ENCODE measurements around the gene EPAS1.

EPAS1 gene

DNA sequence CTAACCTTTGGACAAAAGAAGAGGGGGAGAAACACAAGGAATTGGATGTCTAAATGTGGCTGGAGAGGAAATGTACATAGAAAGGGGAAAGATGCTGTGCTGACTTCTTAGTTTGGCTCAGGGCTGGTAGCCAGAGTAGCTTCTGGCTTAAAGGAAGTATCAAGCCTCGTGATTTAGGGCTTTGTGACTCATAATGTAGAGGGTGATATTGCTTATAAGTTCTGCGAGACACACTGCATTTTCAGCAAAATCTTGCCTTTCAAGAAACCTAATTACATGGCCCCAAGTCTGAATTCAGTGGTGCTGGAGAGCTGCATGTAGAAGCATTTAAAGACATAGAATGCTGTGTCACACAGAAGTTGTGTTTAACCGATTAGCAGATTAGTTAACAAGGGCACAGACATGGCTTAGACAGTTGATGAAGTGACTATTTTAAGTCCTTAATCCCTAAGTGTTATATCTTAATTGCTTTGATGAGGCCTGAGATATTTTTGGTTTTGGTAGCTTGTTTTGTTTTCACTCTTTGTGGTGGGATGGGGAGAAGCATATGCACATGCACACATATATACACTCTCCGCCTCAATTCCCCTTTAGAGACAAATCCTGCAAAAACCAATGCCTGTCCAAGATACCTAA lies 66.4 kb downstream of the EPAS1 start:
- no peaks in the 10 kb centered on the region for H3K36me3 ChIP-seq (ENCODE audit: insufficient read depth, low read length)
- no peak overlapping the region for H3K4me3 ChIP-seq (ENCODE audit: low read length)
- H3K27me3 ChIP-seq (ENCODE audit: insufficient read depth, low read length), result no peaks in the 10 kb centered on the region
- H2AFZ ChIP-seq (ENCODE audit: low read depth, low read length), result no peak overlapping the region
- H3K9me3 ChIP-seq (ENCODE audit: low read length), result no peaks in the 10 kb centered on the region
- no peaks in the 10 kb centered on the region for H3K4me1 ChIP-seq (ENCODE audit: insufficient read depth, low read length)

DNA sequence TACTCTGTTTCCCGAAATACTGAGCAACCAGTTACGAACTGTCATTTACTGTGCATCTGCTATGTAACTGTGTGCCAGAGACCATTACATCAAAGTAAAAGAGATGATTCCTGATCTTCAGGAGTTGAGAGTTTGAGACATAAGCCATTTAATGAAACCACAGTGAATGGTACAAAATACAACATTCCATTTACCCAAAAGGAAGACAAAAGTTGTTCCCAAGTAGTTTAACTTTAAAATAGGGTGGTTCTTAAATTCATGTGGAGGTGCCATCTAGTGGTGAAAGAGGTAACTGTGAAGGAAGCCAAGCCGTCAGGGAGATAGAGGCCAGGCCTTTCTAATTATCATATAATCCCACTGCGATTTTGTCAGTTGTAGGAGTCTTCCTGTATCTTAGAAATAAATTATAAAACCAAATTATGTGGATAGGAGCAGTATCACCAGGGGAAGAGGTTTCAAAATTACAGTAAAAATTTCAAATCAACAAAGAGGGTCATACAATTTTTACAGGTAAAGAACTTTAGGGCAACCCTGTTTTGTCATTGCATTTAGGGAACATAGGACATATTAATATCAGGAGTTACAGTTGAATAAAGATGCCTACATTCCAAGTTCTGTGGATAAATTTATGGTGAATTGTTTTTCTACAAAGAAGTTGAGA lies 67.7 kb downstream of the EPAS1 start:
- Histone ChIP-seq H3K4me1 (ENCODE audit: insufficient read depth, low read length) (no peaks in the 10 kb centered on the region), H3K4me3 (ENCODE audit: low read length) (no peak overlapping the region), H3K36me3 (ENCODE audit: insufficient read depth, low read length) (no peaks in the 10 kb centered on the region), H3K9me3 (ENCODE audit: low read length) (no peaks in the 10 kb centered on the region), H3K27me3 (ENCODE audit: insufficient read depth, low read length) (no peaks in the 10 kb centered on the region), H2AFZ (ENCODE audit: low read depth, low read length) (no peak overlapping the region)

DNA sequence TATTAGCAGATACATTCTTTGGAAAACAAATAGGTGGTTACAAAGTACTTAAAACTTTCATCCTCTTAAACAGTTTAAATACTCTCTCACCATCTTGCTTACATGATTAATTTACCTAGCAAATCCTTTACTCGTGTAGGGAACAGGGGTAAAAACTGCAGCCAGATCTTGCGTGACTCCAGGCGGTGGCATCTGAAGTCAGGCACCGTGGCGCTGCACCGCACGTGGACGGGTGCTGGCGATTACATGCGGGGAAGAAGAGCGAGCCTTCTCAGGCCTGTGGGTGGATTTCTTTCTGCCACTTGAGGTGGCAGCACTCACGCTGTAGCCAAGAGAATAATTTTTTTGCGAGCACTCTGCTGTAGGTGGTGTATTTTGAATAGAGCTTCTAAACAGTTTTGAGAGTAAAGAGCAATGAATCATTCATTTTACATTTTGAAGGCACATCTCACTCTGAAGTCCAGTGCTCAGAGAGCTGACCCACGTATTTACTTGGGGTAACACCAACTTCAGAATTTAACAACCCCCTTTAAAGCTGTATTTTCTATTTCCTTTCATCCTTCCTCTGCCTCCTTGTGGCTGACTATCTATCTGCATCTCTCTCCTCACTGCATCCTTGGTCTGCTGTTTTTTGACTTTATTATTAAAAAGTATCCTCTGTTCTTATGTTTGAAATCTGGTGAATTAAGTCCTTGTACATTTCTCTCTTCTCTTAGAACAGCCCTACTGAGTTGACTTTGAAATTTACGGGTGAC lies 68.9 kb downstream of the EPAS1 start:
- Histone ChIP-seq H2AFZ (ENCODE audit: low read depth, low read length) (no peak overlapping the region), H3K9me3 (ENCODE audit: low read length) (no peaks in the 10 kb centered on the region), H3K4me3 (ENCODE audit: low read length) (no peak overlapping the region), H3K36me3 (ENCODE audit: insufficient read depth, low read length) (no peaks in the 10 kb centered on the region), H3K4me1 (ENCODE audit: insufficient read depth, low read length) (no peaks in the 10 kb centered on the region), H3K27me3 (ENCODE audit: insufficient read depth, low read length) (no peaks in the 10 kb centered on the region)

DNA sequence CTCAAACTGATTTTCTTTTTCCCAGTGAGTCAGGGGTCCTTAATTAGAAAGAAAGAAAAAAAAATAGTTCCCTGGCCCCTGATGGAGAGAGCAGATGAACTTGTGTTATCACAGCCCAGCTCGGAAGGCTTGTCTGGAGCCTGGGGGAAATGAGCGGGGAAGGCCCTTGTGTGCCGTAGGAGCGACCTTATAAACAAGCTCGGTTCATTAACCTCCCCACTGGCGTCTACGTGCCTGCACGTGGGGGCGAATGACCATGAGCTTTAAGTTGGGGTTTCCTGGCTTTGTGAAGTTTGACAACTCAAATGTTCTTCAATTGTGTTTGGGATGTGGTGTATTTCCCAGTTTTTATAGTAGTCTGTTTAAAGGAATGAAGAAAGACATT lies 69.5 kb downstream of the EPAS1 start:
- H3K9me3 ChIP-seq (ENCODE audit: low read length), result no peaks in the 10 kb centered on the region
- H3K4me1 ChIP-seq (ENCODE audit: insufficient read depth, low read length), result no peaks in the 10 kb centered on the region
- no peak overlapping the region for H2AFZ ChIP-seq (ENCODE audit: low read depth, low read length)
- no peak overlapping the region for H3K4me3 ChIP-seq (ENCODE audit: low read length)
- H3K27me3 ChIP-seq (ENCODE audit: insufficient read depth, low read length), result no peaks in the 10 kb centered on the region
- no peaks in the 10 kb centered on the region for H3K36me3 ChIP-seq (ENCODE audit: insufficient read depth, low read length)

DNA sequence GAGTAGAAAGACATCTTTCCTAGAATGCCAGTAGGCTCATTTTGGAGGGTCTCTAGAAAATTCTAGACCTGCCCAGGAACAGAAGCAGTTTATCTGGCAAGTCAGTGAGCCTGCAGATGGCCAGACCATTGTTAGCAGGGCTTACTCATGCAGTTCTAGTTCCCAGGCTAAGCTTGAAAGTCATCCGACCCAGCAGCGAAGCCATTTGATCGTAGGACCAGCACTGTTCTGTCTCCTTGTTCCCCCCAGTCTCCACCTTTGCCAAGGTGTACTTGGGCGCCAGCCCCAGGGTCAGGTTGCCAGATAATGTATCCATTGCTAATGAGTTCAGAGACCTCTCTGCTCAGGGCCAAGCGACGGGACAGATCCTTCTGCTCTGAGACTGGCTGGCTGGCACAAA lies 70.1 kb downstream of the EPAS1 start:
- Histone ChIP-seq H2AFZ (ENCODE audit: low read depth, low read length) (no peak overlapping the region), H3K9me3 (ENCODE audit: low read length) (no peaks in the 10 kb centered on the region), H3K4me3 (ENCODE audit: low read length) (no peak overlapping the region), H3K4me1 (ENCODE audit: insufficient read depth, low read length) (no peaks in the 10 kb centered on the region), H3K27me3 (ENCODE audit: insufficient read depth, low read length) (no peaks in the 10 kb centered on the region), H3K36me3 (ENCODE audit: insufficient read depth, low read length) (no peaks in the 10 kb centered on the region)

DNA sequence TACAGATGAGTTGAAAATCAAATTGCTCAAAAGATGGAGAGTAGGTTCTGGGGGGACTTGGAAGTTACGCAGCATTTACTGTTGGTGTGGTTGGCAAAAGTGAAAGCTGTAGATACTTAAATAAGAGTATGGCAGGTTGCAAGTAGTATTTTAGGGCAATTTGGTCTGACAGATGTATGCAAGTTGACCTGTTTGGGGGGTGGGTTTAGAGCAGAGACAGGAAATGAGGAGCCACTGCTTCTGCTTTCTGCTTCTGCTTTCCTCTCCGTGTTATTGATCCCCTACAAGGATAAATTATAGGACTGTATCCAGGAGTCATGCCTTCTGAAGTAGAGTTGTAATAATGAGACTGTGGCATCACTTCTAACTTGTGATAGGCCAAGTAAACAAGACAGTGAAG lies 71.2 kb downstream of the EPAS1 start:
- H2AFZ ChIP-seq (ENCODE audit: low read depth, low read length), result no peak overlapping the region
- no peaks in the 10 kb centered on the region for H3K27me3 ChIP-seq (ENCODE audit: insufficient read depth, low read length)
- no peaks in the 10 kb centered on the region for H3K9me3 ChIP-seq (ENCODE audit: low read length)
- no peaks in the 10 kb centered on the region for H3K4me1 ChIP-seq (ENCODE audit: insufficient read depth, low read length)
- H3K36me3 ChIP-seq (ENCODE audit: insufficient read depth, low read length), result no peaks in the 10 kb centered on the region
- no peak overlapping the region for H3K4me3 ChIP-seq (ENCODE audit: low read length)

DNA sequence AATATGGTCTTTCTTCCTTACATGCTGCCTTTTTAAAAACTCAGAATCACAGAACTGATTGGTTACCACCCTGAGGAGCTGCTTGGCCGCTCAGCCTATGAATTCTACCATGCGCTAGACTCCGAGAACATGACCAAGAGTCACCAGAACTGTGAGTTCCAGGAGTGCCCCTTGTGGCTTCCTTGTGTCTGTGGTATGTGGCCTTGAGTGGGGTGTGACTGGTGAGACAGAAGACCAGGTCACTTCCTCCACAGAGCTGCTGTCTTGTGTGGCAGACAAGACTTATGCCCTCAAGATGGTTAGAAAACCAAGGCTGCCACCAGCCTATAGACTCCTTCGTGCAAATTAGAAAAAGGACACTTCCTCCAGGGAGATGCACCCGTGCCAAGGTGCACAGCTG lies 72.6 kb downstream of the EPAS1 start:
- Histone ChIP-seq H3K36me3 (ENCODE audit: insufficient read depth, low read length) (no peaks in the 10 kb centered on the region), H3K4me1 (ENCODE audit: insufficient read depth, low read length) (no peaks in the 10 kb centered on the region), H3K4me3 (ENCODE audit: low read length) (no peak overlapping the region), H3K9me3 (ENCODE audit: low read length) (no peaks in the 10 kb centered on the region), H2AFZ (ENCODE audit: low read depth, low read length) (no peak overlapping the region), H3K27me3 (ENCODE audit: insufficient read depth, low read length) (no peaks in the 10 kb centered on the region)

DNA sequence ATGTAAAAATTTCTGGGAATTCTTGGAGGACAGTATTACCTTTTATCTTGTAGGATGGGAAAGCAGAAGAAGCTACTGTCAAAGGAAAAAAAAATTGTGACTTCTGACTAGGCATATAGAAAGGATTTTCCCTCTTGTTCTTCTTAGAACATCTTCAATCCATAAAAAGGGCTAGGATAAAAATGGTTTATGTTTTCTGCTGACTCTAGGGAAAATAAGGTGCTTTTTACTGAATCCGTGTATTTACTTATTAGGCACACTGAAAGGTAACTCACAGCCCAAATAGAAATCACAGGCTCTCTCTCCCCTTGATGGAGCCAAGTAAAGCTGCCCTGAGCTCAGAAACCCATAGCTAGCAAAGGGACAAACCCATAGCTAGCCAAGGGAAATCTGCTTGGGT lies 74.6 kb downstream of the EPAS1 start:
- H3K4me1 ChIP-seq (ENCODE audit: insufficient read depth, low read length), result no peaks in the 10 kb centered on the region
- no peaks in the 10 kb centered on the region for H3K9me3 ChIP-seq (ENCODE audit: low read length)
- no peaks in the 10 kb centered on the region for H3K27me3 ChIP-seq (ENCODE audit: insufficient read depth, low read length)
- no peak overlapping the region for H2AFZ ChIP-seq (ENCODE audit: low read depth, low read length)
- no peak overlapping the region for H3K4me3 ChIP-seq (ENCODE audit: low read length)
- no peaks in the 10 kb centered on the region for H3K36me3 ChIP-seq (ENCODE audit: insufficient read depth, low read length)

DNA sequence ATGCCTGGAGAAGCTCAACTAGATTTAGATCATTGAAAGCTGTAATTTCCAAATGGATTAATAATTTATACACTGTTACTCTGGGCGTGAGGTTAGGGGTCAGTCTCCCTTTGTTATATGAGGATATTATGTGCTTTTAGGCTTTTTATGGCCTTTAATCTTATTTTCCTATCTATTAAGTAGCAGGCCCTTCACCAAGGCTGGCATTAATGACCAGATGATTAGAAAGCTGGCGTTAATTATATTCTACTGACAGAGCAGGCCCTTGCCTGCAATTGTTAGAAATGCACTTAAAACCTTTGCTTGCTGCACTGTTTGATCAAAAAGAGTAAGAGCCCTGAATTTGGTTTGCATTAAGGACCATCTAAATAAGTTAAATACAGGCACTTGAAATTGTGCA lies 75.3 kb downstream of the EPAS1 start:
- Histone ChIP-seq H3K36me3 (ENCODE audit: insufficient read depth, low read length) (no peaks in the 10 kb centered on the region), H2AFZ (ENCODE audit: low read depth, low read length) (no peak overlapping the region)

DNA sequence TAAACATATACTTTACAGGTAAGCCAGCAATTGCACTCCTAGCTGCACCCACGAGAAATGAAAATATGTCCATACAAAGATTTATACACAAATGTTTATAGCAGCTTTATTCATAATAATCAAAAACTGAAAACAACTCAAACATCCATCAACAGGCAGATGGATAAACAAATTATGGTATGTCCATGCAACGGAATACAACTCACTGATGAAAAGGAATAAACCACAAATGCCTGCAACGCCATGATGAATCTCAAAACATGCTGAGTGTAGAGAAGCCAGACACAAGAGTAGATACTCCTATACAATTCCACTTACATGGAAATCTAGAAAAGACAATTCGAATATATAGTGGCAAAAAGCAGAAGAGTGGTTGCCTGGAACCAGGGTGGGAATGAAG lies 76.0 kb downstream of the EPAS1 start:
- Histone ChIP-seq H3K9me3 (ENCODE audit: low read length) (no peaks in the 10 kb centered on the region), H2AFZ (ENCODE audit: low read depth, low read length) (no peak overlapping the region), H3K4me1 (ENCODE audit: insufficient read depth, low read length) (no peaks in the 10 kb centered on the region), H3K27me3 (ENCODE audit: insufficient read depth, low read length) (no peaks in the 10 kb centered on the region), H3K4me3 (ENCODE audit: low read length) (no peak overlapping the region), H3K36me3 (ENCODE audit: insufficient read depth, low read length) (no peaks in the 10 kb centered on the region)

More for the DNA sequence above, 75.3 kb downstream of the EPAS1 start:
- Histone ChIP-seq H3K9me3 (ENCODE audit: low read length) (no peaks in the 10 kb centered on the region), H3K4me3 (ENCODE audit: low read length) (no peak overlapping the region), H3K27me3 (ENCODE audit: insufficient read depth, low read length) (no peaks in the 10 kb centered on the region), H3K4me1 (ENCODE audit: insufficient read depth, low read length) (no peaks in the 10 kb centered on the region)

DNA sequence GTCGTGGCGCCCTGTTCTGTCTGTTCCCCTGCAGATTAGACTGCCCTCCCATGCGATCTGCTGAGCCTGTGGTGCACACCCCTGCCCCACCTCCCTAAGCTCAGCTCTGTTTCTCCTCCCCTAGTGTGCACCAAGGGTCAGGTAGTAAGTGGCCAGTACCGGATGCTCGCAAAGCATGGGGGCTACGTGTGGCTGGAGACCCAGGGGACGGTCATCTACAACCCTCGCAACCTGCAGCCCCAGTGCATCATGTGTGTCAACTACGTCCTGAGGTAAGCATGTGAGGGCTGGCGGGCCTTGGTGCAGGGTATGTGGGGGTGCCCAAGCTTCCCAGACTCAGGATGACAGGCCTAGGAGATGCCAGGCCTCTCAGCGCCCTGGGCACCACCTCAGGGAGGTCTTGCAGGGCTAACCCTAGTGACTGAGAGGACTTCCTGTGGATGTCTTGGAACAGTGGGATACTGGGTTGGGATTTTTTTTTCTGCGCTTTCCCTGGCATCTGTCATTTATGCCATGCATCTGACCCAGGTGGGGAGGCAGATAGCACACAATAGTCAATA lies 78.4 kb downstream of the EPAS1 start:
- Histone ChIP-seq H3K4me3 (ENCODE audit: low read length) (no peak overlapping the region), H3K9me3 (ENCODE audit: low read length) (no peaks in the 10 kb centered on the region), H3K4me1 (ENCODE audit: insufficient read depth, low read length) (no peaks in the 10 kb centered on the region), H2AFZ (ENCODE audit: low read depth, low read length) (no peak overlapping the region), H3K27me3 (ENCODE audit: insufficient read depth, low read length) (no peaks in the 10 kb centered on the region), H3K36me3 (ENCODE audit: insufficient read depth, low read length) (no peaks in the 10 kb centered on the region)

DNA sequence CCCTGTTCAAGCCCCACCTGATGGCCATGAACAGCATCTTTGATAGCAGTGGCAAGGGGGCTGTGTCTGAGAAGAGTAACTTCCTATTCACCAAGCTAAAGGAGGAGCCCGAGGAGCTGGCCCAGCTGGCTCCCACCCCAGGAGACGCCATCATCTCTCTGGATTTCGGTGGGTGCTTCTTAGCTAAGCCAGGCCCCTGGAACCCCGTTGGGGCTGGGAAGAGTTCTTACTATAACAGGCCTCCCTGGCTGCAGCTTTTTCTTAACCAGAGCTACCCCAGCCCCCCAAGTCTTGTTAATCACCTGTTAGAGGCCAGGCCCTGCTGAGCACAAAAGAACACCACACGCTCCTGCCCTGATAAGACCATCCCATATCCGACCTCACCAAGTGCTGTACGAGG lies 79.4 kb downstream of the EPAS1 start:
- Histone ChIP-seq H3K9me3 (ENCODE audit: low read length) (no peaks in the 10 kb centered on the region), H3K27me3 (ENCODE audit: insufficient read depth, low read length) (no peaks in the 10 kb centered on the region), H2AFZ (ENCODE audit: low read depth, low read length) (no peak overlapping the region), H3K4me1 (ENCODE audit: insufficient read depth, low read length) (no peaks in the 10 kb centered on the region), H3K4me3 (ENCODE audit: low read length) (no peak overlapping the region), H3K36me3 (ENCODE audit: insufficient read depth, low read length) (no peaks in the 10 kb centered on the region)

DNA sequence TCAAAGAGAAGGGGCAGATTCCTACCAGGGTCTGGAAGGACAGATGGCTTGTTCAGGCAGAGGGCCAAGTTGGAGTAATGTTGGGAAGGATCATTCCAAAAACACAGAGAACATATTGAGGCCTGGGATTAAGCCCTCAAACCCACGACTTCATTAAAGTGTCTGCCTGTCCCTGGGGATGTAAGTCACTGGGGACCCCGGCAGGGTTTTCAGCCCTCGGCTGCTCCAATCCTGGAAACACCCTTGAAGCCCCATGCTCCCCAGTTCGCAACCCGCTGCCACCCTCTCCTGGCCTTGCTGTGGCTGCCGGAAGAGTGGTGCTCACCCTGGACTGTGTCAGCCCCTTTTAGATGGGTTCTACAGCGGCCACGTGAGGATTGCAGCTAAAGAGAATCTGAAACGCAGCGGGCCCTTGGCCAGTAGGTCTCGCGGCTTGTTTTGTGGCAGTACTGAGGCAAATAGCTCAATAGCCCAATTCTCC lies 79.9 kb downstream of the EPAS1 start:
- Histone ChIP-seq H3K27me3 (ENCODE audit: insufficient read depth, low read length) (no peaks in the 10 kb centered on the region), H3K4me1 (ENCODE audit: insufficient read depth, low read length) (no peaks in the 10 kb centered on the region), H3K4me3 (ENCODE audit: low read length) (no peak overlapping the region), H2AFZ (ENCODE audit: low read depth, low read length) (no peak overlapping the region), H3K9me3 (ENCODE audit: low read length) (no peaks in the 10 kb centered on the region), H3K36me3 (ENCODE audit: insufficient read depth, low read length) (no peaks in the 10 kb centered on the region)
